ENCODE data around the gene GM2A.
A peak's percentile ranks its signal among the peaks of the same experiment; 100 is the strongest.
"Not testable (repeated sequence)": the region's sequence is repeated elsewhere in the genome, so short reads cannot be mapped to it uniquely, and the experiment has no call there.

The GM2A gene

DNA sequence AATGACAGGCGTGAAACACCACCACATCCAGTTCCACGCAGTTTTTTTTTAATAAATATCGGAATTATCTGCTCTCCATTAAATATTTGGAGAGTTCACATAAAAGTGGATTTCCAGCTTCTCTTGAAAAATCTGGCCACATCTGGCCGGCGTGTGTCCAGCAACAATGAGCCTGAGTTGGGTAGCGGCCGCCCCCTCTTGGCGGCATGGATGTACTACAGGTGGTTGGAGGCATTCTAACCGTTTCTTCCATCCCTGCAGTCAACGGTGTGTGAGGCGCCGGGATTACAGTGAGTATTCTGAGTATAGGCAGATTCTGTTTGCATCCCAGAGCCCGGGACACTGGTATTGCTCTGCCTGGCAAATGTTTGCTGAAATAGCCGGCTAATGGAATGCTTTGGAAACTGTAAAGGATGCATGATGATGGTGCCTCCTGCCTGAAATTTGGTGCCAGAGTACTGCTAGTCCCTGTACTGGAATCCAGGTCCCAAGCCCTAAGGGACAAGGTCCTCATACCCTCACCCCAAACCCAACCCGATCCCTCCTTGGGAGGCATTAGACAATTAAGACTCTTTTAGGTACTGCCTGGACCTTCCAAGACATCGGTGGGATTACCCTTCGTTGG, 13.6 kb upstream of the GM2A start:
- no peak overlapping the region for H3K4me3 ChIP-seq (ENCODE audit: low read depth in 1 of 2, low read length in 2 of 2)
- H3K36me3 ChIP-seq (ENCODE audit: control insufficient read depth in 1 of 2, insufficient read depth in 2 of 2, low read length in 2 of 2) = no peaks in the 10 kb centered on the region
- H3K9ac ChIP-seq (ENCODE audit: low read depth in 1 of 2, low read length in 2 of 2) = no peak overlapping the region
- H3K27ac ChIP-seq (ENCODE audit: low read depth, low read length) = no peak overlapping the region
- H3K9me3 ChIP-seq (ENCODE audit: control insufficient read depth in 1 of 2, low read length in 2 of 2) = no peaks in the 10 kb centered on the region
- no peaks in the 10 kb centered on the region for H3K27me3 ChIP-seq (ENCODE audit: control insufficient read depth in 1 of 2, insufficient read depth in 2 of 2, low read length in 2 of 2)
- peaks cover 6 to 9% of the 10 kb centered on the region in 2 donors for H3K4me1 ChIP-seq (ENCODE audit: control insufficient read depth in 1 of 2, insufficient read depth in 2 of 2, low read length in 2 of 2)

DNA sequence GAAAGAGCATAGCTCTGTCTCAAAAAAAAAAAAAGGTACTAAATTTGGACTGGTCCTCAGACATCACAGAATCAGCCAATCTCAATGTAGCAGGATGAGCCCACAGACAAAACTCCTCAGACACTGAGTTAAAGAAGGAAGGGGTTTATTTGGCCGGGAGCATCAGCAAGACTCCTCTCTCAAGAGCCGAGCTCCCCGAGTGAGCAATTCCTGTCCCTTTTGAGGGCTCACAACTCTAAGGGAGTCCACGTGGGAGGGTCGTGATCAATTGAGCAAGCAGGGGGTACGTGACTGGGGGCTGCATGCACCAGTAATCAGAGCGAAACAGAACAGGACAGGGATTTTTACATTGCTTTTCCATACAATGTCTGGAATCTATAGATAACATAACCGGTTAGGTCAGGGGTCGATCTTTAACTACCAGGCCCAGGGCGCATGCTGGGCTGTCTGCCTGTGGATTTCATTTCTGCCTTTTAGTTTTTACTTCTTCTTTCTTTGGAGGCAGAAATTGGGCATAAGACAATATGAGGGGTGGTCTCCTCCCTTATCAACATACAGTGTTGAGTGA, 12.6 kb upstream of the GM2A start:
- H3K4me3 ChIP-seq (ENCODE audit: low read depth in 1 of 2, low read length in 2 of 2) = not testable (repeated sequence)

DNA sequence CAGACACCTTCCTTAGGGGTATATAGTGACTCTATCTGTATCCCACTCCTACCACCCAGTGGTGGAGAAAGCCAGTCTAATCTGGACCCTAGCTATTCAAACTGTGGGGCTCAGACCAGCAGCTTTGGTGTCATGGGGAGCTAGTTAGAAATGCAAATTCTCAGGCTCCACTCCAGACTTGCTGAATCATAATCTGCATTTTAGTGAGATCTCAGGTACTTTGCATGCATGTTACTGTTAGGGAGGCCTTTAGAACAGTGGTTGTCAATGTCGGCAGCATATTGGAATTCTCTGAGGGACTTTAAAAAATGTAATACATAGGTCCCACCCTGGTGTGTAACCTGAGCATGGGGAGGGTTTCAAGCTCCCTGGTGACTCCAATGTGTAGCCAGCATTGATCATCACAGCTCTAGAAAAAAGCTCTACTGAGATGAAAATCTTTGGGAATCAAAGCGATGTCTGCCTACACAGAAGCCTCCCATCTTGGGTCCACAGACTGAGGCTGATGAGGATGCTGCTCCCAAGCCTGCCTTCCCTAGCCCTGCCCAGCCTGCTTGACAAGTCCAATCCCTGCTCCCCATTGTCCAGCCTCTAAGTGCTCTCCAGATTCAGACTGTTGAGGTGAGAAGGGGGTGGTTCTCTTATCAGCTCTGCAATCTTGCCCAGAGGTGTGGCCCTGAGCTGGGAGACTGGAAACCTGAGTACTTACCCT, 11.9 kb upstream of the GM2A start:
- Histone ChIP-seq H3K4me1 (ENCODE audit: control insufficient read depth in 1 of 2, insufficient read depth in 2 of 2, low read length in 2 of 2) (no peaks in the 10 kb centered on the region), H3K4me3 (ENCODE audit: low read depth in 1 of 2, low read length in 2 of 2) (no peak overlapping the region), H3K27ac (ENCODE audit: low read depth, low read length) (no peak overlapping the region), H3K36me3 (ENCODE audit: control insufficient read depth in 1 of 2, insufficient read depth in 2 of 2, low read length in 2 of 2) (no peaks in the 10 kb centered on the region), H3K9ac (ENCODE audit: low read depth in 1 of 2, low read length in 2 of 2) (no peak overlapping the region), H3K9me3 (ENCODE audit: control insufficient read depth in 1 of 2, low read length in 2 of 2) (no peaks in the 10 kb centered on the region), H3K27me3 (ENCODE audit: control insufficient read depth in 1 of 2, insufficient read depth in 2 of 2, low read length in 2 of 2) (no peaks in the 10 kb centered on the region)

More for the DNA sequence above, 12.6 kb upstream of the GM2A start:
- not testable (repeated sequence) for H3K27me3 ChIP-seq (ENCODE audit: control insufficient read depth in 1 of 2, insufficient read depth in 2 of 2, low read length in 2 of 2); H3K9ac ChIP-seq (ENCODE audit: low read depth in 1 of 2, low read length in 2 of 2); H3K36me3 ChIP-seq (ENCODE audit: control insufficient read depth in 1 of 2, insufficient read depth in 2 of 2, low read length in 2 of 2); H3K4me1 ChIP-seq (ENCODE audit: control insufficient read depth in 1 of 2, insufficient read depth in 2 of 2, low read length in 2 of 2); H3K9me3 ChIP-seq (ENCODE audit: control insufficient read depth in 1 of 2, low read length in 2 of 2); H3K27ac ChIP-seq (ENCODE audit: low read depth, low read length)

DNA sequence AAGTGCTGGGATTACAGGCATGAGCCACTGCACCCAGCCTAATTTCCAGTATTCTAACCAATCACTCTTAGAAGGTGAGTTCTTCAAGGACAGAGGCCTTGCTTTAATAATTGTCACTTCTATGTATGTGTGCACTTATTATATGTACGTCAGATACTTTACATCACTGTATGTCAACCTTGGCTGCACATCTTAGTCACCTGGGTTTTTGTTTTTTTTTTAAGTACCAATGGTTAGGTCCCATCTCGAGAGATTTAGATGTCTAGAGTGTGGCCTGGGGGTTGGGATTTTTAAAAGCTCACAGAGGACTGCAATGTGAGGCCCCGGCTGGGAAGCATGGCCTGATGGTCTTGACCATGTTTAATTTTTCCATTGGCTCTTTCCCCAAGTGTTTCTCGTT, 9.9 kb upstream of the GM2A start:
- Histone ChIP-seq H3K4me1 (ENCODE audit: control insufficient read depth in 1 of 2, insufficient read depth in 2 of 2, low read length in 2 of 2) (no peaks in the 10 kb centered on the region), H3K27me3 (ENCODE audit: control insufficient read depth in 1 of 2, insufficient read depth in 2 of 2, low read length in 2 of 2) (no peaks in the 10 kb centered on the region), H3K9ac (ENCODE audit: low read depth in 1 of 2, low read length in 2 of 2) (no peak overlapping the region), H3K36me3 (ENCODE audit: control insufficient read depth in 1 of 2, insufficient read depth in 2 of 2, low read length in 2 of 2) (no peaks in the 10 kb centered on the region), H3K4me3 (ENCODE audit: low read depth in 1 of 2, low read length in 2 of 2) (no peak overlapping the region), H3K9me3 (ENCODE audit: control insufficient read depth in 1 of 2, low read length in 2 of 2) (no peaks in the 10 kb centered on the region), H3K27ac (ENCODE audit: low read depth, low read length) (no peak overlapping the region)

DNA sequence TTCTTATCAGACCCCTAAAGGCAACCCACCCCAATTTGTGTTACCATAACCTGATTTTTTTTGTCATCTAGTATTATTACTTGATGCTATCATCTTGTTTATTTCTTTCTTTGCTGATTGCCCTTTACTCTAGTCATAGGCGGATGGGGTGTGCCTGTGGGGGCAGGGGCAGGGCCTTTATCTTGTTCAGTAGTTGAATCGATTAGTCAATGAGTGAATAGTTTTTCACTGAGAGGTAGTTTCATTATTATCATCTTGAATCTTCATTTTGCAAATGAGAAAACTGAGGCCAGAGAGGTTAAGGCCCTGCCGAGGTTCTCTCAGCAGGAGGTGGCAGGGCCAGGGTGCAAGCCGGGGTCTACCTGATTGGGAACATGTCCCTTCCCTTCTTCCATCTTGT, 9.4 kb upstream of the GM2A start:
- no peaks in the 10 kb centered on the region for H3K27me3 ChIP-seq (ENCODE audit: control insufficient read depth in 1 of 2, insufficient read depth in 2 of 2, low read length in 2 of 2)
- H3K4me1 ChIP-seq (ENCODE audit: control insufficient read depth in 1 of 2, insufficient read depth in 2 of 2, low read length in 2 of 2) = no peaks in the 10 kb centered on the region
- H3K9me3 ChIP-seq (ENCODE audit: control insufficient read depth in 1 of 2, low read length in 2 of 2) = no peaks in the 10 kb centered on the region
- H3K9ac ChIP-seq (ENCODE audit: low read depth in 1 of 2, low read length in 2 of 2) = no peak overlapping the region
- no peak overlapping the region for H3K4me3 ChIP-seq (ENCODE audit: low read depth in 1 of 2, low read length in 2 of 2)
- H3K27ac ChIP-seq (ENCODE audit: low read depth, low read length) = no peak overlapping the region
- H3K36me3 ChIP-seq (ENCODE audit: control insufficient read depth in 1 of 2, insufficient read depth in 2 of 2, low read length in 2 of 2) = no peaks in the 10 kb centered on the region

DNA sequence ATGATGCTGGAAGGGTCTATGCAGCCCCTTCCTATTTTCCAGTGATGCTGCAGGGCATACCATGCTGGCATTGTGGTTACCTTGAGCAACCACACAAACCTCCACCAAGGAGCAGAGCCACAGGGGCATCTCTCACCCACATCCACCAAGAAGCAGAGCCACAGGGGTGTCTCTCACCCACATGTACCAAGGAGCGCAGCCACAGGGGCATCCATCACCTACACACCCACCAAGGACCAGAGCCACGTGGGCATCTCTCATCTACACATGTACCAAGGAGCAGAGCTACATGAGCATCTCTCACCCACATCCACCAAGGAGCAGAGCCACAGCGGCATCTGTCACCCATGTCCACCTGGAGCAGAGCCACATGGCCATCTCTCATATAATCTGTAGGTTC, 8.8 kb upstream of the GM2A start:
- Histone ChIP-seq H3K36me3 (ENCODE audit: control insufficient read depth in 1 of 2, insufficient read depth in 2 of 2, low read length in 2 of 2) (no peaks in the 10 kb centered on the region), H3K9me3 (ENCODE audit: control insufficient read depth in 1 of 2, low read length in 2 of 2) (no peaks in the 10 kb centered on the region), H3K4me3 (ENCODE audit: low read depth in 1 of 2, low read length in 2 of 2) (no peak overlapping the region), H3K27ac (ENCODE audit: low read depth, low read length) (no peak overlapping the region), H3K27me3 (ENCODE audit: control insufficient read depth in 1 of 2, insufficient read depth in 2 of 2, low read length in 2 of 2) (no peaks in the 10 kb centered on the region), H3K9ac (ENCODE audit: low read depth in 1 of 2, low read length in 2 of 2) (no peak overlapping the region), H3K4me1 (ENCODE audit: control insufficient read depth in 1 of 2, insufficient read depth in 2 of 2, low read length in 2 of 2) (peaks cover 0 to 3% of the 10 kb centered on the region in 2 donors)

DNA sequence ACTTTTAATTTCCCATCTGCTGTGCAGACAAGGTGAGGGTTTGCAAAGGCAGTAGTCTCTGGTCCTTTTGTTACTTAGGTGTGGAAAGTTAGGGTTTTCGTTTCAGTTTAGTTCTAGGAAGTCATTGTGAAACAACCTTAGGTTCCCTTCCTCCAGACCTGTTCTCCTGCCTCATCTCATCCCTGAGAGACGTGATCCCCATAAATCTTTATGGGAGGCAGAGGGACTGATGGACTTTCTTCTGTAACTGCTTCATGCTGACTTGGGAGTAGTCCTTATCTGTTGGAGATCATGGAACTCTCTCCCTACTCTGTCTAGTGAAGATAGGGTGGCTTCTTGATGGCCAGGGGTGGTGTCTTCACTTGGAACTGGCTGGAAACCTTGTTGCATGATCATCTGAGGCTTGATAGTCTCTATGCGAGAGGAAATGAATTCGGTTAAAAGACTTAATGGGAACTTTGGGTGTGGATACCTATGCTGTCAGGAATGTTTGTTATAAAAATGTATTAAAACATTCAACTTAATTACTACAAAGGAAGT, 7.2 kb upstream of the GM2A start:
- no peaks in the 10 kb centered on the region for H3K9me3 ChIP-seq (ENCODE audit: control insufficient read depth in 1 of 2, low read length in 2 of 2)
- no peaks in the 10 kb centered on the region for H3K27me3 ChIP-seq (ENCODE audit: control insufficient read depth in 1 of 2, insufficient read depth in 2 of 2, low read length in 2 of 2)
- H3K4me3 ChIP-seq (ENCODE audit: low read depth in 1 of 2, low read length in 2 of 2) = no peak overlapping the region
- H3K9ac ChIP-seq (ENCODE audit: low read depth in 1 of 2, low read length in 2 of 2) = no peak overlapping the region
- peaks cover 0 to 9% of the 10 kb centered on the region in 2 donors for H3K4me1 ChIP-seq (ENCODE audit: control insufficient read depth in 1 of 2, insufficient read depth in 2 of 2, low read length in 2 of 2)
- H3K36me3 ChIP-seq (ENCODE audit: control insufficient read depth in 1 of 2, insufficient read depth in 2 of 2, low read length in 2 of 2) = no peaks in the 10 kb centered on the region
- no peak overlapping the region for H3K27ac ChIP-seq (ENCODE audit: low read depth, low read length)

DNA sequence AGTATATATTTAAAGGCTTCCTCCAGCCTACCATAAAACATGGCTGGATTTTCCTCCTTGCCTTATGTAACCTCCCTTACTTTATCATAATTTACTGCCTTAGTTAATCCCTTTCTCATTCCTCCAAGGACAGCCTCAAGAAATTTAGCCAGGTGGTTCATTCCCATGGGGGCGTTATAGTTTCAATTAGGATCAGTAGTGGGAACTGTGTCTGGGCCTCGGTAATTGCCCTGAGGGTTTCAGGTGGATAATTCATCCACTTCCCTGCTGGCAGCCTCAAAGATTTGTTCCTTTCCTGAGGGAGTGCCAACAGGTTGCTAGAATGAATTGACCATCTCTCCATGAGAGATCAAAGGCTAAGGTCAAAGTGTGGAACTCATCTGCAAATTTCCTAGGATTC, 4.3 kb upstream of the GM2A start:
- no peaks in the 10 kb centered on the region for H3K9me3 ChIP-seq (ENCODE audit: control insufficient read depth in 1 of 2, low read length in 2 of 2)
- H3K27ac ChIP-seq (ENCODE audit: low read depth, low read length) = no peak overlapping the region
- H3K4me1 ChIP-seq (ENCODE audit: control insufficient read depth in 1 of 2, insufficient read depth in 2 of 2, low read length in 2 of 2) = peaks cover 1 to 20% of the 10 kb centered on the region in 2 donors
- no peak overlapping the region for H3K9ac ChIP-seq (ENCODE audit: low read depth in 1 of 2, low read length in 2 of 2)
- no peak overlapping the region for H3K4me3 ChIP-seq (ENCODE audit: low read depth in 1 of 2, low read length in 2 of 2)
- no peaks in the 10 kb centered on the region for H3K36me3 ChIP-seq (ENCODE audit: control insufficient read depth in 1 of 2, insufficient read depth in 2 of 2, low read length in 2 of 2)
- H3K27me3 ChIP-seq (ENCODE audit: control insufficient read depth in 1 of 2, insufficient read depth in 2 of 2, low read length in 2 of 2) = no peaks in the 10 kb centered on the region

DNA sequence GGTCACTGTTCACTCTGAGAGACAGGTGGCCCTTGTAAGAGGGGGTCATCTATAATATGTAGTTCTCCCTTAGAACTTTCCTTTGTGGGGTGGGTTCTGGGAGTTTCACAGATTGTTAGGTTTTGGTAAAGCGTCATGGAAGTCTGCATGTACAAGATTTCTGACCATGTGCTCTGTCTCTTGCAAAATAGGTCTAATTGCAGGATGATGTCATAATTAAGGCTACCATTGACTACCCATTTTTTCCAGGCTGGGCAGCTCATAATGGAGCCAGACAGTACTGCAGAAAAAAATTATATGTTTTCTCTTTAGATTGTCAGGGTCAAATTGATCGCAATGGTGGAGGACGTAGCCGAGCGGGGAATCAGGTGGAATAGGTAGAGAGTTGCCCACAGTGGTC, 3.7 kb upstream of the GM2A start:
- Histone ChIP-seq H3K36me3 (ENCODE audit: control insufficient read depth in 1 of 2, insufficient read depth in 2 of 2, low read length in 2 of 2) (no peaks in the 10 kb centered on the region), H3K9me3 (ENCODE audit: control insufficient read depth in 1 of 2, low read length in 2 of 2) (no peaks in the 10 kb centered on the region), H3K9ac (ENCODE audit: low read depth in 1 of 2, low read length in 2 of 2) (no peak overlapping the region), H3K27ac (ENCODE audit: low read depth, low read length) (no peak overlapping the region), H3K4me1 (ENCODE audit: control insufficient read depth in 1 of 2, insufficient read depth in 2 of 2, low read length in 2 of 2) (peaks cover 7 to 26% of the 10 kb centered on the region in 2 donors), H3K27me3 (ENCODE audit: control insufficient read depth in 1 of 2, insufficient read depth in 2 of 2, low read length in 2 of 2) (no peaks in the 10 kb centered on the region), H3K4me3 (ENCODE audit: low read depth in 1 of 2, low read length in 2 of 2) (no peak overlapping the region)

DNA sequence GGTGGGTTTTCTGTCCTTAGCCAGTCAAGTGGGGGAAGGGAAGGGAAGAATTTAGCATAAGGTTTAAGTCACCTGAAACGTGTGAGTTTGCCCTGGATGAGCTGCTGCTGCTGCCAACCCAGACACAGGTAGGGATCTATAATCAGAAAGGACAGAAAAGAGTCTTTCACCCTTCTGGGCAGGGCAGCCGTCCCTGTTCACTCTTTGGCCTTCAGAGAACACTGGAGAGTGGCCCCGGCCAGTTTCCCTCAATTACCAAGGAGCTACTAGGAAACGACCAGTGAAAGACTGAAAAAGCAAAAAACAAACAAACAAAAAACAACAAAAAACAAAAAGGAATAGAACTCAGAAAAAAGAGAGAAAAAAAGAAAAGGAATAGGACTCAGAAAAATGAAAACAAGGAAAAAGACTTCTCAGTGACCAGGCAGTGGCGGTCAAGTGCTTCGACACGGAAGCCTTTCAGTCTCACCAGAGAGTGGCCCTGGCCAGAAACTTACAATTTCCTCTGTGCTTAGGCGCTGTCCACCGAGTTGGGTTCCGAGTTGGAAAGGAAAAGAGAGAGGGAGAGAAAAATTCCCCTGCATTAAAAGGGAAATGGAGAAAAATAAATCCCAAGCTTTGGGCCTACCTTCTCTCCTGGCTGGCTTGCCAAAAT, 2.5 kb upstream of the GM2A start:
- Histone ChIP-seq H3K36me3 (ENCODE audit: control insufficient read depth in 1 of 2, insufficient read depth in 2 of 2, low read length in 2 of 2) (no peaks in the 10 kb centered on the region), H3K9ac (ENCODE audit: low read depth in 1 of 2, low read length in 2 of 2) (no peak overlapping the region), H3K9me3 (ENCODE audit: control insufficient read depth in 1 of 2, low read length in 2 of 2) (no peaks in the 10 kb centered on the region), H3K4me1 (ENCODE audit: control insufficient read depth in 1 of 2, insufficient read depth in 2 of 2, low read length in 2 of 2) (peaks cover 10 to 30% of the 10 kb centered on the region in 2 donors), H3K27ac (ENCODE audit: low read depth, low read length) (no peak overlapping the region), H3K4me3 (ENCODE audit: low read depth in 1 of 2, low read length in 2 of 2) (peak overlapping the region in 1 of 2 donors; percentile 26), H3K27me3 (ENCODE audit: control insufficient read depth in 1 of 2, insufficient read depth in 2 of 2, low read length in 2 of 2) (no peaks in the 10 kb centered on the region)

Measured in duodenal mucosa (tissue), 2 donors.